Aorta (tissue), 5 donors: ENCODE results near the gene TMTC1. TPM values are rescaled to one million over a fixed set of nuclear protein-coding genes. Genes with fewer than 3 reads are reported as not detected.

Experiments
- ATAC-seq: fragments of 200-7000 bp; cut with Tn5 transposase; one replicate; pipeline ENCODE4 v1.9.1; 2022; ENCODE audit warnings: moderate library complexity; ENCODE audit not compliant: low FRiP score
- DNase-seq, 2 donors: peaks; one replicate each; pipeline ENCODE4 v3.0.0-alpha.2; 2020
- H3K27ac ChIP-seq, 2 donors: one replicate each; pipeline ENCODE4 v1.5.1; 2013; ENCODE audit warnings: low read length in 2 of 2, mild to moderate bottlenecking in 2 of 2, moderate library complexity in 2 of 2, control low read depth in 1 of 2, inconsistent platforms in 1 of 2, low read depth in 1 of 2
- H3K27me3 ChIP-seq, 2 donors: one replicate each; pipeline ENCODE4 v1.6.1; 2013; ENCODE audit warnings: control low read depth in 1 of 2, low read length in 1 of 2, mild to moderate bottlenecking in 1 of 2, moderate library complexity in 1 of 2; ENCODE audit not compliant: insufficient read depth in 2 of 2, control insufficient read depth in 1 of 2
- H3K36me3 ChIP-seq, 2 donors: one replicate each; pipeline ENCODE4 v1.6.1; 2013; ENCODE audit warnings: control low read depth in 1 of 2, low read length in 1 of 2, mild to moderate bottlenecking in 1 of 2; ENCODE audit not compliant: insufficient read depth in 2 of 2, control insufficient read depth in 1 of 2
- H3K4me1 ChIP-seq, 2 donors: one replicate each; pipeline ENCODE4 v1.6.1; 2013; ENCODE audit warnings: low read length in 2 of 2, control low read depth in 1 of 2, mild to moderate bottlenecking in 1 of 2, moderate library complexity in 1 of 2; ENCODE audit not compliant: insufficient read depth in 2 of 2, control insufficient read depth in 1 of 2
- H3K4me3 ChIP-seq, 2 donors: one replicate each; pipeline ENCODE4 v1.5.1; 2013; ENCODE audit warnings: low read length in 2 of 2, control low read depth in 1 of 2, mild to moderate bottlenecking in 1 of 2
- H3K9me3 ChIP-seq: one replicate; pipeline ENCODE4 v1.6.1; 2013; ENCODE audit warnings: mild to moderate bottlenecking, low read length; ENCODE audit not compliant: control insufficient read depth
- WGBS, 2 donors: extraction: QIAGEN DNeasy Blood & Tissue Kit; methylation state at CpG; one replicate each; pipeline ENCODE4 v1.1.7; 2013; 5-methylcytosine and 5-hydroxymethylcytosine counted together
- intact Hi-C, 2 donors: fragments of 100-400 bp; cut with DNase I; formaldehyde crosslinking; loops; one replicate each; pipeline versions ENCODE4 v1.14.2 to v1.15.0; 2022
- polyA plus RNA-seq, 2 donors: library from polyadenylated mRNA; stranded (reverse); fragments of 200-250 nt; gene quantifications; one replicate each; pipeline ENCODE4 v1.2.3, GENCODE V29; 2013
- total RNA-seq, 2 donors: library from RNA; stranded (reverse); fragmentation: NEBNext Ultra II Directional; extraction: Animal tissue kit (Norgen Biotek cat#: 25700); gene quantifications; one replicate each; pipeline ENCODE4 v1.2.1, GENCODE V29; 2021
- donor health status: healthy with polysubstance abuse.
- donor health status: Bipolar disorder and iron deficiency.
- donor health status: DM: no; HTN: no; CAD: no.
- donor health status: DM: no; HTN: no; CAD: no.
- donor health status: DM: yes; HTN: yes; CAD: no.

TMTC1 gene
- total and polyA plus RNA-seq, 4 donors: 12.8 to 84.6 (median 46.7) TPM

- no peak overlapping the region for H3K27ac ChIP-seq
- ATAC-seq: no peak
- no peaks in the 10 kb centered on the region for H3K27me3 ChIP-seq
- peaks cover 2 to 12% of the 10 kb centered on the region in 2 donors for H3K4me1 ChIP-seq
- 5% methylated on average over 2 of the region's 2 CpGs for WGBS, 2 donors
- no peaks in the 10 kb centered on the region for H3K36me3 ChIP-seq
- no peaks in the 10 kb centered on the region for H3K9me3 ChIP-seq
- no peak for DNase-seq
- H3K4me3 ChIP-seq: no peak overlapping the region
- intact Hi-C loops: no loop called here
These were observed 168.9 kb downstream of the TMTC1 start for GRCh38 chr12:29614694-29615325.

DNA sequence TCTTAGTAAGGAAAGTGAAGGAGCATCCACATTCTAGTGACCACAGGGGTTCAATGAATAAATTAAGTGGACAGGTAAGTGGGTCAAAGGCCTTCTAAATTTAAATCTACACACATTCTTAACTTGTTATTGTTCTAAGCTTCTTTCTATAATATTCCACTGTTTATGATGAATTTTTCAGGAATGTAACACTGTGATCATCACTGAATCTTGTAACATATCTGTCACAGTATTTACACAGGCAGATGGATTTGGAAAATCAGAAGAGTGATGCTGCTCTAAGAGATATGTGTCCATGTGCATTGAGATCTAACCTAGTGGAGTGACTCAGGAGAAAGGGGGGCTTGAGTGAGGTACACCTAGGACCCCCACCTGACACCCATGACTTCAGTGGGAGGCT is 170.8 kb downstream of the TMTC1 start:
- Histone ChIP-seq H3K27me3 (no peaks in the 10 kb centered on the region), H3K27ac (no peak overlapping the region), H3K4me1 (peaks cover 4 to 12% of the 10 kb centered on the region in 2 donors), H3K36me3 (no peaks in the 10 kb centered on the region), H3K4me3 (no peak overlapping the region), H3K9me3 (no peaks in the 10 kb centered on the region)
- ATAC-seq (no peak), DNase-seq (no peak)
- intact Hi-C loops: no loop called here

DNA sequence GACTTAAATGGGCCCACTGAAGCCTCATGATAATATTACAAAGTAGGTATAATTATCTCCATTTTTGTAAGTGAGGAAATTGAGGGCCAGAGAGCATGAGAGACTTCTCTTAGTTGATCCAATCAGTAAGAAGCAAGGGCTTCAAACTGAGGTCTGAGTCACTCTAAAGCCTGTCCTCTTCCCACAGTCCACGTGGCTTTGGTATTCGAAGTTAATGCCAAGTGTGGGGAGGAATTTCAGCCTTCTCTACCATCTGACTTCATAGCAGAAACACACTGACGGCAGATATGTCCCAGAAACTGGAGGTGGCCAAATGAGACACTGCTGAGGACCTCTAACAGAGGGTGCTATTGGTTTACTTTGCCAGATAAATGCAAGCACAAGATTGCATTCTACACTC is 171.8 kb downstream of the TMTC1 start:
- H3K4me1 ChIP-seq: peaks cover 4 to 12% of the 10 kb centered on the region in 2 donors
- no peak overlapping the region for H3K4me3 ChIP-seq
- H3K9me3 ChIP-seq: no peaks in the 10 kb centered on the region
- 2 to 4% methylated on average over 3 of the region's 3 CpGs for WGBS, 2 donors
- H3K27me3 ChIP-seq: no peaks in the 10 kb centered on the region
- intact Hi-C loops: loop anchor here in 1 of 2 donors (2.0 kb wide), 1 partner anchor 171 kb away; the partner anchor contains the start of gene TMTC1
- no peak overlapping the region for H3K27ac ChIP-seq
- DNase-seq (no peak), ATAC-seq (peak; percentile 58)
- no peaks in the 10 kb centered on the region for H3K36me3 ChIP-seq

GRCh38 chr12:29610473-29611170 is 173.1 kb downstream of the TMTC1 start:
- no peaks in the 10 kb centered on the region for H3K9me3 ChIP-seq
- DNase-seq (no peak), ATAC-seq (peak; percentile 62)
- H3K27ac ChIP-seq: peak overlapping the region in 1 of 2 donors; percentile 79
- H3K27me3 ChIP-seq: no peaks in the 10 kb centered on the region
- H3K4me1 ChIP-seq: peaks cover 4 to 14% of the 10 kb centered on the region in 2 donors
- no peak overlapping the region for H3K4me3 ChIP-seq
- no peaks in the 10 kb centered on the region for H3K36me3 ChIP-seq
- 16 to 18% methylated on average over 7 of the region's 7 CpGs for WGBS, 2 donors
- intact Hi-C loops: loop anchor here in 1 of 2 donors (2.0 kb wide), 1 partner anchor 172 kb away; the partner anchor contains the start of gene TMTC1

GRCh38 chr12:29609431-29610215 is 174.1 kb downstream of the TMTC1 start:
- peaks cover 4 to 6% of the 10 kb centered on the region in 2 donors for H3K4me1 ChIP-seq
- H3K27ac ChIP-seq: peak overlapping the region in 1 of 2 donors; percentile 2
- no peaks in the 10 kb centered on the region for H3K9me3 ChIP-seq
- H3K4me3 ChIP-seq: no peak overlapping the region
- ATAC-seq (no peak), DNase-seq (no peak)
- no peaks in the 10 kb centered on the region for H3K27me3 ChIP-seq
- intact Hi-C loops: loop anchor here in 1 of 2 donors (2.0 kb wide), 1 partner anchor 173 kb away; the partner anchor contains the start of gene TMTC1
- WGBS, 2 donors: 50 to 62% methylated on average over 12 of the region's 12 CpGs
- no peaks in the 10 kb centered on the region for H3K36me3 ChIP-seq

GRCh38 chr12:29608581-29608980 is 175.2 kb downstream of the TMTC1 start:
- intact Hi-C loops: no loop called here

DNA sequence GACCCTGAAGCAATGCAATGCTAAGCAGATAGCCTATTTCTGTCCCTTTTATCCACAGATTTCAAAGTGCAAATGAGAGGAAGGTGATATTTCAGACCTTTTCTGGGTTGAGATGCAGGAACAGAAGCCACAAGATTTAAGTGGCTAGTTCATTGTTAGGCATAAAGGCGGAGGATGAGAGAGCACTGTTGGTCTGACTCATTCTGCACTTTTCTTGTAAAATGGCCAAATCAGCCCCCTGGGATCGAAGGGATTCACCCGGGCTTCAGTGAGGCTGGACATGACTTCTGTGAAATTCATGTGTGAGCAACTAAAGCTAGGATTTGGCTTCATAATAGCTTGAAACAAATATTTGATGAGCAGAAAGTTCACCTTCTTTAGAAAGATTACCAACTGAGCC is 184.4 kb downstream of the TMTC1 start:
- H3K27ac ChIP-seq: no peak overlapping the region
- ATAC-seq (no peak), DNase-seq (no peak)
- H3K27me3 ChIP-seq: no peaks in the 10 kb centered on the region
- intact Hi-C loops: no loop called here
- H3K9me3 ChIP-seq: no peaks in the 10 kb centered on the region
- H3K4me3 ChIP-seq: no peak overlapping the region
- WGBS, 2 donors: 65 to 73% methylated on average over 3 of the region's 3 CpGs
- H3K4me1 ChIP-seq: no peaks in the 10 kb centered on the region
- peaks cover 0 to 3% of the 10 kb centered on the region in 2 donors for H3K36me3 ChIP-seq

More at GRCh38 chr12:29608581-29608980, 175.2 kb downstream of the TMTC1 start:
- Histone ChIP-seq H3K27ac (no peak overlapping the region), H3K27me3 (no peaks in the 10 kb centered on the region), H3K4me3 (no peak overlapping the region), H3K4me1 (peaks cover 2 to 4% of the 10 kb centered on the region in 2 donors), H3K36me3 (peaks cover 0 to 2% of the 10 kb centered on the region in 2 donors), H3K9me3 (no peaks in the 10 kb centered on the region)
- ATAC-seq: no peak
- DNase-seq: no peak
- WGBS, 2 donors: 80 to 87% methylated on average over 7 of the region's 7 CpGs

GRCh38 chr12:29595071-29595755 is 188.5 kb downstream of the TMTC1 start:
- no peak overlapping the region for H3K27ac ChIP-seq
- H3K27me3 ChIP-seq: no peaks in the 10 kb centered on the region
- WGBS, 2 donors: 95 to 100% methylated on average over 1 of the region's 1 CpG
- H3K4me1 ChIP-seq: peaks cover 0 to 2% of the 10 kb centered on the region in 2 donors
- H3K4me3 ChIP-seq: no peak overlapping the region
- DNase-seq (no peak), ATAC-seq (no peak)
- peaks cover 0 to 2% of the 10 kb centered on the region in 2 donors for H3K36me3 ChIP-seq
- no peaks in the 10 kb centered on the region for H3K9me3 ChIP-seq
- intact Hi-C loops: no loop called here
